Natural killer cell (primary cell): ENCODE results near the gene PANK4. TPM values are rescaled to one million over a fixed set of nuclear protein-coding genes. Genes with fewer than 3 reads are reported as not detected.

Experiments
- ATAC-seq, 3 donors: fragments of 150-1000 bp in 2 of 3; fragments of 200-7000 bp in 1 of 3; cut with Tn5 transposase; 1 replicate in 1 of 3; 2 replicates in 2 of 3; pipeline ENCODE4 v1.10.0; 2021; ENCODE audit warnings: mild to moderate bottlenecking in 2 of 3, moderate library complexity in 2 of 3
- DNase-seq, 2 donors: peaks; one replicate each; pipeline versions ENCODE4 v3.0.0 to v3.0.0-alpha.2; 2013 to 2021; ENCODE audit warnings: mixed read lengths in 1 of 2
- H3K27ac ChIP-seq: one replicate; pipeline ENCODE4 v1.5.1; 2013; ENCODE audit warnings: mild to moderate bottlenecking, low read length
- H3K27me3 ChIP-seq: one replicate; pipeline ENCODE4 v1.6.1; 2013; ENCODE audit warnings: low read length; ENCODE audit not compliant: control insufficient read depth, insufficient read depth
- H3K36me3 ChIP-seq: one replicate; pipeline ENCODE4 v1.6.1; 2013; ENCODE audit warnings: low read length; ENCODE audit not compliant: control insufficient read depth, insufficient read depth
- H3K4me1 ChIP-seq: one replicate; pipeline ENCODE4 v1.6.1; 2013; ENCODE audit warnings: low read length; ENCODE audit not compliant: control insufficient read depth, insufficient read depth
- H3K4me3 ChIP-seq: one replicate; pipeline ENCODE4 v1.5.1; 2013; ENCODE audit warnings: low read length
- H3K9me3 ChIP-seq: one replicate; pipeline ENCODE4 v1.6.1; 2013; ENCODE audit warnings: low read length; ENCODE audit not compliant: control insufficient read depth, insufficient read depth
- H3K27ac Mint-ChIP-seq, 2 donors: one replicate each; pipeline ENCODE4 v1.8.0; 2022; ENCODE audit warnings: mild to moderate bottlenecking in 2 of 2, mixed read lengths in 2 of 2, moderate library complexity in 1 of 2
- H3K27me3 Mint-ChIP-seq, 2 donors: one replicate each; pipeline ENCODE4 v1.8.0; 2022; ENCODE audit warnings: low read depth in 2 of 2, mixed read lengths in 2 of 2
- H3K36me3 Mint-ChIP-seq: one replicate; pipeline ENCODE4 v1.8.0; 2022; ENCODE audit warnings: mixed read lengths
- H3K4me1 Mint-ChIP-seq, 2 donors: one replicate each; pipeline ENCODE4 v1.8.0; 2022; ENCODE audit warnings: mixed read lengths in 2 of 2
- H3K4me3 Mint-ChIP-seq: one replicate; pipeline ENCODE4 v1.8.0; 2022; ENCODE audit warnings: mild to moderate bottlenecking, moderate library complexity, mixed read lengths
- H3K9me3 Mint-ChIP-seq, 2 donors: one replicate each; pipeline ENCODE4 v1.8.0; 2022; ENCODE audit warnings: mixed read lengths in 2 of 2
- WGBS: methylation state at CpG from one replicate; pipeline ENCODE4 v1.1.7; 2013; ENCODE audit warnings: missing lambda C conversion rate; ENCODE audit not compliant: insufficient coverage; 5-methylcytosine and 5-hydroxymethylcytosine counted together
- intact Hi-C: fragments of 100-400 bp; cut with micrococcal nuclease; formaldehyde crosslinking; loops from one replicate; pipeline ENCODE4 v1.14.2; 2022
- total RNA-seq, 4 donors: library from RNA; stranded (reverse); fragments of 120-200 nt in 1 of 4; gene quantifications; one replicate each; pipeline versions ENCODE4 v1.2.3 to v1.2.4, GENCODE V29; 2013 to 2022
- TF ChIP-seq, protein P1 (sequence below): fragments of 200-600 bp; IDR thresholded peaks from one replicate; pipeline ENCODE4 v1.8.0; 2022; ENCODE audit warnings: antibody characterized with exemption

The PANK4 gene
- total RNA-seq, 3 donors from 2014 or later (not counting 1 experiment from before 2014, with no cell fraction given) = 48.2 to 75.7 (median 61.8) TPM

DNA sequence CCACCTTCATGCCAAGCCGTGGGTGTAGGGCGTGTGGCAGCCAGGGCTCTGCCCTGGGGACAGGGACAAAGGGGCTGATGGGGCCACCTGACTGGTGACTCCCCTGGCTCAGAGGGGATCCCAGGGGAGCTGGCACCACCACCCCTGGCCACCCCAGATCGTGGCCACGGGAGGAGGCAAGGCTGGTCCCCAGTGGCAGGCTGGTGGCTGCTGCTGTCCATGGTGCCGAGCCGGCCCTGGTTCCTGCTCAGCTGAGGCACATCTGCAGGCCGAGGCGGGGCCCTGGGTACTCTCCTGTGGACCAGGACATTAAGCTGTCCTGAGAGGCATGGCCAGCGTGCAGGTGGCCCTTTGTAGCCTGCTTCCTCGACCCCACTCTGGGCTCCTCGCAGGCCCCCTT is 43.8 kb downstream of the PANK4 start:
- TF ChIP-seq, protein P1, sequence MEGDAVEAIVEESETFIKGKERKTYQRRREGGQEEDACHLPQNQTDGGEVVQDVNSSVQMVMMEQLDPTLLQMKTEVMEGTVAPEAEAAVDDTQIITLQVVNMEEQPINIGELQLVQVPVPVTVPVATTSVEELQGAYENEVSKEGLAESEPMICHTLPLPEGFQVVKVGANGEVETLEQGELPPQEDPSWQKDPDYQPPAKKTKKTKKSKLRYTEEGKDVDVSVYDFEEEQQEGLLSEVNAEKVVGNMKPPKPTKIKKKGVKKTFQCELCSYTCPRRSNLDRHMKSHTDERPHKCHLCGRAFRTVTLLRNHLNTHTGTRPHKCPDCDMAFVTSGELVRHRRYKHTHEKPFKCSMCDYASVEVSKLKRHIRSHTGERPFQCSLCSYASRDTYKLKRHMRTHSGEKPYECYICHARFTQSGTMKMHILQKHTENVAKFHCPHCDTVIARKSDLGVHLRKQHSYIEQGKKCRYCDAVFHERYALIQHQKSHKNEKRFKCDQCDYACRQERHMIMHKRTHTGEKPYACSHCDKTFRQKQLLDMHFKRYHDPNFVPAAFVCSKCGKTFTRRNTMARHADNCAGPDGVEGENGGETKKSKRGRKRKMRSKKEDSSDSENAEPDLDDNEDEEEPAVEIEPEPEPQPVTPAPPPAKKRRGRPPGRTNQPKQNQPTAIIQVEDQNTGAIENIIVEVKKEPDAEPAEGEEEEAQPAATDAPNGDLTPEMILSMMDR = no peak
- Mint-ChIP-seq H3K36me3 (no peaks in the 10 kb centered on the region), H3K4me1 (peaks cover 8% of the 10 kb centered on the region in 2 donors), H3K9me3 (no peaks in the 10 kb centered on the region), H3K4me3 (no peak overlapping the region), H3K27me3 (no peaks in the 10 kb centered on the region), H3K27ac (no peak overlapping the region)
- Histone ChIP-seq H3K4me1 (peaks cover 16% of the 10 kb centered on the region), H3K27me3 (no peaks in the 10 kb centered on the region), H3K27ac (no peak overlapping the region), H3K4me3 (no peak overlapping the region), H3K36me3 (peaks cover 4% of the 10 kb centered on the region), H3K9me3 (no peaks in the 10 kb centered on the region)
- intact Hi-C loops = no loop called here
- no peak for ATAC-seq
- no peak for DNase-seq
- 89% methylated on average over 11 of the region's 11 CpGs for WGBS

GRCh38 chr1:2481885-2482284 is 44.5 kb downstream of the PANK4 start:
- Histone ChIP-seq H3K36me3 (peaks cover 4% of the 10 kb centered on the region), H3K27ac (no peak overlapping the region), H3K27me3 (no peaks in the 10 kb centered on the region), H3K4me1 (peaks cover 16% of the 10 kb centered on the region), H3K9me3 (no peaks in the 10 kb centered on the region), H3K4me3 (no peak overlapping the region)
- H3K9me3 Mint-ChIP-seq = no peaks in the 10 kb centered on the region
- ATAC-seq = no peak
- H3K4me1 Mint-ChIP-seq = peaks cover 8 to 13% of the 10 kb centered on the region in 2 donors
- no peaks in the 10 kb centered on the region for H3K27me3 Mint-ChIP-seq
- DNase-seq = no peak
- H3K36me3 Mint-ChIP-seq = no peaks in the 10 kb centered on the region
- 75% methylated on average over 10 of the region's 10 CpGs for WGBS
- TF ChIP-seq, protein P1 = no peak
- no peak overlapping the region for H3K4me3 Mint-ChIP-seq
- no peak overlapping the region for H3K27ac Mint-ChIP-seq
- intact Hi-C loops = no loop called here

GRCh38 chr1:2480986-2481364 is 45.4 kb downstream of the PANK4 start:
- Mint-ChIP-seq H3K4me3 (no peak overlapping the region), H3K27ac (no peak overlapping the region), H3K4me1 (peaks cover 8 to 13% of the 10 kb centered on the region in 2 donors), H3K36me3 (no peaks in the 10 kb centered on the region), H3K9me3 (no peaks in the 10 kb centered on the region), H3K27me3 (no peaks in the 10 kb centered on the region)
- Histone ChIP-seq H3K4me1 (peaks cover 16% of the 10 kb centered on the region), H3K27ac (no peak overlapping the region), H3K9me3 (no peaks in the 10 kb centered on the region), H3K27me3 (no peaks in the 10 kb centered on the region), H3K4me3 (no peak overlapping the region), H3K36me3 (peaks cover 4% of the 10 kb centered on the region)
- TF ChIP-seq, protein P1 = no peak
- WGBS = 92% methylated on average over 12 of the region's 12 CpGs
- DNase-seq (no peak), ATAC-seq (no peak)
- intact Hi-C loops = no loop called here

DNA sequence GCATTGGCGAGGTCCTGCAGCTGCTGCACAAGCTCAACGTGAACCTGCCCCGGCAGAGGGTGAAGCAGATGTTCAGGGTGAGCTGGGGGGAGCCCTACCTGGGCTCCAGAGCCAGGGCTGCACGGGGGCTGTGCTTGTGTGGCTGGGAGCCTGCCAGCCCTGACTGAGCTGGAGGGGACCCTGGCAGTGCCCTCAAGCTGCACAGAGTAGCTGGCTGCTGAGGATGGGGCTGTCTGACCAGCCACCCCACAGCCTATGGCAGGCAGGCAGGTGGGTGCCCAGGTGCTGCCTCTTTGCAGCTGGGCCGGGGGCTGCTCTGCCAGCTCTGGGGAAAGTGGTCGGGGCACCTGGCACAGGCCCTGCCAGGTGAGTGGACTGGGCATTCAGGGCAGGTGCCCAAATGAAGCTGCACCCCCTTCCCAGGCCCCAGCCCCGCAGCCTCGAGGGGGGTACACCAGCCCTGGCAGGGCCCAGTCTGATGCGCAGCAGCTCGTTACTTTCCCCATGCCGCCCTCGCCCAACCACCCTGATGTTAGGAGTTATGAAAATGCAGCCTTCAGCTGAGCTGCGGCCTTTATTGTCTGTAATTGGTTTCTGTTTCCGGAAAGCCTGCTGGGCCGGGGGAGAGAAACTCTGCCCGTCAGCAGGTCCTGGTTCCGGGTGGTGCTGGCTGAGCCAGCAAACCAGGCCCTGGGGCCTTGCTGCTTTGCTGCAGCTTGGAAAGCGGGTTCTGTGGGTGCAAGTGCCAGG is 46.0 kb downstream of the PANK4 start:
- TF ChIP-seq, protein P1 = no peak
- H3K27ac Mint-ChIP-seq = no peak overlapping the region
- DNase-seq (no peak), ATAC-seq (no peak)
- peaks cover 4% of the 10 kb centered on the region for H3K36me3 ChIP-seq
- H3K4me1 Mint-ChIP-seq = peaks cover 8 to 13% of the 10 kb centered on the region in 2 donors
- H3K36me3 Mint-ChIP-seq = no peaks in the 10 kb centered on the region
- intact Hi-C loops = no loop called here
- H3K4me3 ChIP-seq = no peak overlapping the region
- H3K9me3 Mint-ChIP-seq = no peaks in the 10 kb centered on the region
- WGBS = 89% methylated on average over 18 of the region's 18 CpGs
- no peaks in the 10 kb centered on the region for H3K27me3 ChIP-seq
- peaks cover 16% of the 10 kb centered on the region for H3K4me1 ChIP-seq
- no peak overlapping the region for H3K27ac ChIP-seq
- no peaks in the 10 kb centered on the region for H3K9me3 ChIP-seq
- no peaks in the 10 kb centered on the region for H3K27me3 Mint-ChIP-seq
- H3K4me3 Mint-ChIP-seq = no peak overlapping the region
